ENCODE data around the gene SGSM2.
A peak's percentile ranks its signal among the peaks of the same experiment; 100 is the strongest.
"Not testable (repeated sequence)": the region's sequence is repeated elsewhere in the genome, so short reads cannot be mapped to it uniquely, and the experiment has no call there.

SGSM2 gene

DNA sequence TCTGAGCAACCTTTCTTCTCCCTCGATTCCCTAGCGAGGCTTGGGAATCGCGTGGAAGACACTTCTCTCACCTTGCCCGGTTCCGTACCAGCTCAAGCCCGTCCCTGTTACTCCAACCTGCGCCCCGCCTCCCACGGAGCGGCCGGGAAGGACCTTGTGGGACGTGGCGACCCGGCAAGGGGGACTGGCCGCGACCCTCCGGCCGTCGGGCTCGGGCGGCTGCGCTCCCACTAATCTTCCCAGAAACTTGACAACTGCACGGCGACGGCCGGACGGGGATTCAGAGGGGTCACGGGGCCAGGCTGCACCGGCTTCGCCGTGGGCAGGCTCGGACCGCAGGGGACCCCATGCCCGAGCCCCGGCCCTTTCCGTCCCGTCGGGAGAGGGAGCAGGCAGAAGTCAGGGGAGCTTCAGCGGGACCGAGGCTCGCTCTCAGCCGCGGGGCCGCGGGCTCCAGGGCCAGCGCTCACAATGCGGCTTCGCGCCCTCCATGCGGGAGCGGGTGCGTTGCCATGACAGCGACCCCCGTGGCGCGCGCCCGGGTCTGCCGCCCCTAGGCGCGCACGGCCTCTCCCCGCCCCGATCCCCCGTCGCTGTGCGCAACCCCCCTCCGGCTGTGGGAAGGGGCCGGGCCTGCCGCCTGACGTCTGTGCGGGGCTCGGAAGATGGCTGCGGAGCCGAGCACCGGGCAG, at the start of gene SGSM2:
SGSM2 (plus strand) TSS at position 650 of the 692 bp plus-strand sequence. CDS start 188 bp downstream, outside the sequence.
- peak; percentile 34 to 58 for DNase-seq (ENCODE audit: extremely low read depth in 1 of 2, low read depth in 1 of 2)

- DNase-seq (ENCODE audit: extremely low read depth in 1 of 2, low read depth in 1 of 2) = no peak
Measured at GRCh38 chr17:2289878-2290478, 47.3 kb upstream of the SGSM2 start.

DNA sequence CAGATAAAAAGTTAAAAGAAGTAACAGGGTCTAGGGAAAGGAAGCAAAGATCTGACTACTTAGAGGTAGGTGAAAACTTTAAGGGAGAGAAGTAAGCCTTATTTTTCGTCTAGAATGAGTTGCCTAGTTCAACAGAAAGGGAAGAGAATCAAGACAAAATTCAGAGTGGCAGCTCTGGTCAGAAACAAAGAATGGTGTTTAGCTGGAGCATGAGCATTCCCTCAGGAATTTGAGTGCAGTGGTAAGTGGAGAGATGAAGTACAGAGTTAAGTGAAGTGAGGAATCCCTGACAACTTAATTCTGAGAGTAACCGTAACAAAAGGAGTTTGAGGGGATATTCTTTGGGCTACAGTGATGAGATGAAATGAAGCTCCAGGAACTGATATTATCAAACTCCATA, 45.2 kb upstream of the SGSM2 start:
- no peak for DNase-seq (ENCODE audit: extremely low read depth in 1 of 2, low read depth in 1 of 2)

DNA sequence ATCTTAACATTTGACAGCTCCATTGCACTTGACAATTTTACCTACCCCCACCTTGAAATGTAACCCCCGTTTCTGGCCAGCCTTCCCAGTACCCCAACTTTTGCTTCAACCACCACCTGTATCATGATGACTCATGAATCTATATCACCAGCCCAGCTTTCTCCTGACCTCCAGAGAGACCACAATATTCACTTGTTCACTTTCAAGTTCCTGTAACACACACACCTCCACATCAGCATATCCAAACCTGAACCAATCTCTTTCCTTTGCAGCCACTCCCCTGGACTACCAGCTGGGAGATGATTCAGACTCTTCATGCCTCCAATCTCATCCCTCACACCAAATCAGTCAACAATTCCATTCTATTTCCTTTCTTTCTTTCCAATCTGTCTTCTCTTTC, 41.7 kb upstream of the SGSM2 start:
- DNase-seq (ENCODE audit: extremely low read depth in 1 of 2, low read depth in 1 of 2) = no peak

DNA sequence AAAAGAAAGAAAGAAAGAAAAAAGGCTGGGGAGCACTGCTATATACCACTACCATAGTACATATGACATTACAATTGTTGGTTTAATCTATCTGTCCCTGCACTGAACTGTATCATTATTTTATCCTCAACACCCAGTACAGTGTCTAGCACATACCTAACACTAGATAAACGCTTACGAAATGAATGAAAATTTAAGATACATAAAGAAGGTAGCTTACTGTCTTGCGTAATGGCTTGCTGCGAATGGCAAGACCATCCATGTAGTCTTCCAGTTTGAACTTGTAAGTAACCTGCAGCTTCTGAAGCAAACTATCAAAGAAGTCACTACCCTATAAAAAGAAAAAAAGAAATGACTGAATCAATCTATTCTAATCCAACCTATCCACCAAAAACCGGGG, 40.3 kb upstream of the SGSM2 start:
- no peak for DNase-seq (ENCODE audit: extremely low read depth in 1 of 2, low read depth in 1 of 2)

GRCh38 chr17:2299136-2299535, 38.2 kb upstream of the SGSM2 start:
- DNase-seq (ENCODE audit: extremely low read depth in 1 of 2, low read depth in 1 of 2) = no peak

GRCh38 chr17:2299756-2300155, 37.5 kb upstream of the SGSM2 start:
- no peak for DNase-seq (ENCODE audit: extremely low read depth in 1 of 2, low read depth in 1 of 2)

- no peak for DNase-seq (ENCODE audit: extremely low read depth in 1 of 2, low read depth in 1 of 2)
Measured at GRCh38 chr17:2302778-2303203, 34.5 kb upstream of the SGSM2 start.

DNA sequence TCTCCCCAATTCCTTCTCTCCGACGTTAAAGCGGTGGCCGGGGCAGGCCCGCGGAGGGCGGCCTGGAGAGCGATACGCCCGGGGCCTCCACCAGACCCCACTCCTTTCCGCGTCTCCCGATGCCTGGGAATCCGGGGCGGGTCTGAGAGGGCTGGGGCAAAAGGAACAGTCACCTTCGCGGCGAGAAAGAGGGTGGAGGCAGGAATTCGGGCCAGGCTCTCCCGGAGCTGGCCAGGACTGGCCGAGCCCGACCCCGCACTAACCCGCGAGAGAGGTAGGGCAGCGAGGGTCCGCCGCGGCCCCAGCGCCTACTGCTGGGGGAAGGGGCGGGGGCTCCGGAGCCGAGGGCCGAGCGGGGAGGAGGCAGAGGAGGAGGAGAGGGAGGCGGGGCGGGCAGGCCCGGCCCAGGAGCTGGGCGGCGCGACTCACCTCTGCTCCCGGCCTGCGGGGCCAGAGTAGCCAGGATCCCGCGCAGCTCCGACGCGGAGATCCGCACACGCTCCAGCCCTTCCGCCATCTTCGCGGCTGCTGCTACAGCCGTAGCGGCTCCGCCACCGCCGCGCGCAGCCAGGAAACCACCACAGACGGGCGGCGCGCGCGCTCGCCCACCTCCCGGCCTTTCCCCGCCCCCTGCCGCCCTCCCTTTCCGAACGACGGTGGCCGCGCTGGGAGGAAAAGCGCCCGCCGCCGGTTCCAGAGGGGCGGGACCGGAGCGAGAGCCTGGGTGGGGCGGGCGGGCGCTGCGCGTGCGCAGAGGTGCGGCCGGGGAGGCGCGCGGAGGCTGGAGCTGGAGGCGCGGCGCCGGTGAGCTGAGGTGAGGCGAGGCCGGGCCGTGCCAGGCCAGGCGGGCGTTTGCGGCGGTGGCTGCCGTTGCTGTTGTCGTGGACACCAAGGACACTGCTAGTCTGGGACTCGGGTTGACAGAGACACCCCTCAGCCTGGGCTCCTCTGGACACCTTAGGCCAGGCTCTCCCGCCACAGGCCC, 33.8 kb upstream of the SGSM2 start, which contains the start of the genes SMG6 and SRR:
SMG6 (minus strand) TSS at position 582 of the 985 bp plus-strand sequence; CDS start at position 517, 65 bp downstream.
SRR (plus strand) TSS at position 747 of the 985 bp plus-strand sequence. CDS start 11,611 bp downstream, outside the sequence.
- peak; percentile 84 to 93 for DNase-seq (ENCODE audit: extremely low read depth in 1 of 2, low read depth in 1 of 2)

GRCh38 chr17:2304931-2305330, 32.4 kb upstream of the SGSM2 start:
- no peak for DNase-seq (ENCODE audit: extremely low read depth in 1 of 2, low read depth in 1 of 2)

GRCh38 chr17:2309338-2310154, 27.8 kb upstream of the SGSM2 start:
- DNase-seq (ENCODE audit: extremely low read depth in 1 of 2, low read depth in 1 of 2) = no peak

DNA sequence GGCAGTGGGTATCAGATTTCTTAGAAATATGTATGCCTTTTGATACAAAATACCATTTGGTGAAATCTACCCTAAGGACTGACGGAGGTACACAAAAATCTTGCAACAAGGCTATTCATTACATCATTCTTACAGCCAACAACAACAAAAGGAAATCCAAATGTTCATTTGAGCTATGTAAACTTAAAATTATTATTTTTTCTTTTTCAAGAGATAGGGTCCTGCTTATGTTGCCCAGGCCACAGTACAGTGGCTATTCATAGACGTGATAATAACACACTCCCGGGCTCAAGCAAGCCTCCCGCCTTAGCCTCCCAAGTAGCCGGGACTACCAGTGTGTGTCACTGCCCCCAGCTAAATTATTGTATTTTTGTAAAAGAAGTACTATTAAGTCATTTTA, 24.6 kb upstream of the SGSM2 start:
- DNase-seq (ENCODE audit: extremely low read depth in 1 of 2, low read depth in 1 of 2) = no peak

DNA sequence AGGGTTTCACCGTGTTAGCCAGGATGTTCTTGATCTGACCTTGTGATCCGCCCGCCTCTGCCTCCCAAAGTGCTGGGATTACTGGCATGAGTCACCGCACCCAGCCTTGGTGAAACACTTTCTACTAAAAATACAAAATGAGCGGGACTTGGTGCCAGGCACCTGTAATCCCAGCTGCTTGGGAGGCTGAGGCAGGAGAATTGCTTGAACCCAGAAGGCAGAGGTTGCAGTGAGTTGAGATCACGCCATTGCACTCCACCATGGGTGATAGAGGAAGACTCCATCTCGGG, 20.4 kb upstream of the SGSM2 start:
- DNase-seq (ENCODE audit: extremely low read depth in 1 of 2, low read depth in 1 of 2) = not testable (repeated sequence)

DNA sequence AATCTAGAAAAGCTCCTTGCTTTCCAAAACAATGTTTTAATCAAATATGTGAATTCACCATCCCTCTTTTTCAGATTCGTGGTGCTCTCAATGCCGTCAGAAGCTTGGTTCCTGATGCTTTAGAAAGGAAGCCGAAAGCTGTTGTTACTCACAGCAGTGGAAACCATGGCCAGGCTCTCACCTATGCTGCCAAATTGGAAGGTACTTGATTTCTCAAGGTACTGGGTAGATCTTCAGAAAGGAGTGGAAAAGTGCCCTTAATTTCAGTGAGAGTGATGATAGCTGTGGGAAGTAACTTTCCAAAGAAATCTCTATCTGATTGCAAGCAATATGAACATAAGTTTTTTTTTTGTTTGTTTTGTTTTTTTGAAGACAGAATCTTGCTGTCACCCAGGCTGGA, 19.5 kb upstream of the SGSM2 start:
- no peak for DNase-seq (ENCODE audit: extremely low read depth in 1 of 2, low read depth in 1 of 2)

GRCh38 chr17:2319051-2319450, 18.2 kb upstream of the SGSM2 start:
- no peak for DNase-seq (ENCODE audit: extremely low read depth in 1 of 2, low read depth in 1 of 2)

- no peak for DNase-seq (ENCODE audit: extremely low read depth in 1 of 2, low read depth in 1 of 2)
Measured at GRCh38 chr17:2321399-2321798, 15.9 kb upstream of the SGSM2 start.

DNA sequence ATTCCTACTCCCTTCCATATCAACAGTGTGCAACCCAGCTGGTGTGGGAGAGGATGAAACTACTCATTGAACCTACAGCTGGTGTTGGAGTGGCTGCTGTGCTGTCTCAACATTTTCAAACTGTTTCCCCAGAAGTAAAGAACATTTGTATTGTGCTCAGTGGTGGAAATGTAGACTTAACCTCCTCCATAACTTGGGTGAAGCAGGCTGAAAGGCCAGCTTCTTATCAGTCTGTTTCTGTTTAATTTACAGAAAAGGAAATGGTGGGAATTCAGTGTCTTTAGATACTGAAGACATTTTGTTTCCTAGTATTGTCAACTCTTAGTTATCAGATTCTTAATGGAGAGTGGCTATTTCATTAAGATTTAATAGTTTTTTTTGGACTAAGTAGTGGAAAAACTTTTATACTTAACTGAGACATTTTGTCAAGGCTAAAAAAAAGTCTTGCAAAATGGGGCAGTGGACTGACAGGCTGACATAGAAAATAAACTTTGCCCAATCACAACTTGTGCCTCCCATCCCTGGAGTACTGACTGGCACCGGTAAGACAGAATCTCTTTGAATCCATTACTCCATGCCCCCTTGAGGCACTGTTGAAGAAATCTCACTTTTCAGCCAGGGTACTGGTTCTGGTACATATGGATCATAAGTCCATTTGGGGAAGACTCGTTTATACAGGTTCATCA, 13.5 kb upstream of the SGSM2 start:
- DNase-seq (ENCODE audit: extremely low read depth in 1 of 2, low read depth in 1 of 2) = no peak

DNA sequence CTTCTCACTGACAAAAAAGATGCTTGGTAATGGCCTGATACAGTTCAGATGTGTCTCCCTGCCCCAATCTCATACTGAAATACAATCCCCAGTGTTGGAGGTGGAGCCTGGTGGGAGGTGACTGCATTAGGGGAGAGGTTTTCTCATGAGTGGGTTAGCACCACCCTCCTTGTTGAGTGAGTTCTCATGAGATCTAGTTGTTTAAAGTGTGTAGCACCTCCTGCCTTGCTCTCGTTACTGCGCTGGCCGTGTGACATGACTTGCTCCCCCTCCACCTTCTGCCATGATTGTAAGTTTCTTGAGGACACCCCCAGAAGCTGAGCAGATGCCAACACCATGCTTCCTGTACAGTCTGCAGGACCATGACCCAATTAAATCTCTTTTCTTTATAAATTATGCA, 6.0 kb upstream of the SGSM2 start:
- no peak for DNase-seq (ENCODE audit: extremely low read depth in 1 of 2, low read depth in 1 of 2)

GRCh38 chr17:2335726-2336214, 1.5 kb upstream of the SGSM2 start:
- no peak for DNase-seq (ENCODE audit: extremely low read depth in 1 of 2, low read depth in 1 of 2)

All from activated CD8-positive, alpha-beta memory T cell treated with anti-CD3 and anti-CD28 coated beads for 1 hour (primary cell).